Upper lobe of left lung (tissue), 6 donors: ENCODE results near the gene MYLK2. TPM values are rescaled to one million over a fixed set of nuclear protein-coding genes. Genes with fewer than 3 reads are reported as not detected.

Source experiments
- ATAC-seq, 2 donors: fragments of 200-7000 bp; cut with Tn5 transposase; one replicate each; pipeline ENCODE4 v1.9.1; 2022; ENCODE audit warnings: mild to moderate bottlenecking in 2 of 2, moderate library complexity in 2 of 2; ENCODE audit not compliant: low FRiP score in 2 of 2
- DNase-seq, 2 donors: peaks; one replicate each; pipeline ENCODE4 v3.0.0-alpha.2; 2019 to 2020
- H3K27ac ChIP-seq, 4 donors: fragments of 200-600 bp; sonication (generic); one replicate each; pipeline ENCODE4 v1.5.1; 2016 to 2019
- H3K27me3 ChIP-seq, 4 donors: fragments of 200-600 bp; sonication (generic); one replicate each; pipeline ENCODE4 v1.5.1; 2017 to 2019
- H3K36me3 ChIP-seq, 4 donors: fragments of 200-600 bp; sonication (generic); one replicate each; pipeline ENCODE4 v1.5.1; 2016 to 2019
- H3K4me1 ChIP-seq, 4 donors: fragments of 200-600 bp; sonication (generic); one replicate each; pipeline ENCODE4 v1.5.1; 2018 to 2019
- H3K4me3 ChIP-seq, 4 donors: fragments of 200-600 bp; sonication (generic); one replicate each; pipeline ENCODE4 v1.5.1; 2017 to 2019; ENCODE audit warnings: mild to moderate bottlenecking in 2 of 4, moderate library complexity in 1 of 4
- H3K9me3 ChIP-seq, 4 donors: fragments of 200-600 bp; sonication (generic); one replicate each; pipeline ENCODE4 v1.5.1; 2018 to 2019
- CTCF ChIP-seq, 6 experiments: fragments of 450-650 bp in 4 of 6; fragments of 200-600 bp in 2 of 6; sonication (generic) in 2 of 6; IDR thresholded peaks; one replicate each; pipeline ENCODE4 v1.5.1; 2016 to 2019; ENCODE audit warnings: antibody characterized with exemption in 6 of 6
- EP300 ChIP-seq, 4 donors: sonication (generic); formaldehyde crosslinking; IDR thresholded peaks; one replicate each; pipeline ENCODE4 v1.5.1; 2017; ENCODE audit warnings: antibody characterized with exemption in 4 of 4, control low read depth in 2 of 4
- POLR2A ChIP-seq, 4 donors: fragments of 450-650 bp; IDR thresholded peaks; one replicate each; pipeline ENCODE4 v1.5.1; 2016 to 2017; ENCODE audit warnings: antibody characterized with exemption in 4 of 4, mild to moderate bottlenecking in 2 of 4
- POLR2AphosphoS5 ChIP-seq, 2 donors: sonication (generic); formaldehyde crosslinking; IDR thresholded peaks; one replicate each; pipeline ENCODE4 v1.5.1; 2017; ENCODE audit warnings: antibody characterized with exemption in 2 of 2
- WGBS, 2 donors: methylation state at CpG; one replicate each; pipeline ENCODE4 v1.1.5; 2017 to 2018; 5-methylcytosine and 5-hydroxymethylcytosine counted together
- total RNA-seq, 6 donors: library from RNA; depleted of rRNA in 4 of 6; stranded (reverse); fragments of >200 nt in 4 of 6; gene quantifications; one replicate each; pipeline versions ENCODE4 v1.1.0 to v1.2.1, GENCODE V29; 2016 to 2021
- donor health status: DM: no; HTN: no; CAD: no; lungs with moderate emphysema.
- donor health status: DM: no; HTN: yes; CAD: no; lungs with severe emphysema.

The MYLK2 gene
- total RNA-seq, 6 donors from 2014 or later, result not detected

- Histone ChIP-seq H3K27me3 (no peaks in the 10 kb centered on the region), H3K4me3 (no peak overlapping the region), H3K9me3 (no peaks in the 10 kb centered on the region), H3K36me3 (no peaks in the 10 kb centered on the region), H3K4me1 (peaks cover 12 to 29% (median 14%) of the 10 kb centered on the region in 4 donors), H3K27ac (peak overlapping the region in 1 of 4 donors; percentile 12)
- DNase-seq (peak; percentile 88), ATAC-seq (peak; percentile 80 to 82)
- TF ChIP-seq POLR2AphosphoS5 (IDR thresholded peaks at IDR 0.05) (peak; percentile 27 to 58), EP300 (IDR thresholded peaks at IDR 0.05) (no peak)
- 46 to 54% methylated on average over 5 to 12 of the region's 14 CpGs for WGBS, 2 donors
These were observed 17.1 kb downstream of the MYLK2 start for GRCh38 chr20:31835977-31836852.

GRCh38 chr20:31836853-31837608 lies 17.9 kb downstream of the MYLK2 start:
- no peak for DNase-seq
- no peaks in the 10 kb centered on the region for H3K9me3 ChIP-seq
- no peaks in the 10 kb centered on the region for H3K36me3 ChIP-seq
- peak overlapping the region in 1 of 4 donors; percentile 13 for H3K27ac ChIP-seq
- 82 to 91% methylated on average over 4 of the region's 5 CpGs for WGBS, 2 donors
- peaks cover 12 to 29% (median 14%) of the 10 kb centered on the region in 4 donors for H3K4me1 ChIP-seq
- no peak overlapping the region for H3K4me3 ChIP-seq
- ATAC-seq, result no peak
- no peaks in the 10 kb centered on the region for H3K27me3 ChIP-seq
- TF ChIP-seq POLR2A (IDR thresholded peaks at IDR 0.05), result no peak
- no peak for TF ChIP-seq CTCF (IDR thresholded peaks at IDR 0.05)
- no peak for TF ChIP-seq EP300 (IDR thresholded peaks at IDR 0.05)
- no peak for TF ChIP-seq POLR2AphosphoS5 (IDR thresholded peaks at IDR 0.05)

GRCh38 chr20:31837896-31838397 lies 18.8 kb downstream of the MYLK2 start:
- Histone ChIP-seq H3K36me3 (no peaks in the 10 kb centered on the region), H3K27me3 (no peaks in the 10 kb centered on the region), H3K4me3 (no peak overlapping the region), H3K27ac (peak overlapping the region in 1 of 4 donors; percentile 8), H3K9me3 (no peaks in the 10 kb centered on the region), H3K4me1 (peaks cover 12 to 29% (median 18%) of the 10 kb centered on the region in 4 donors)
- 30 to 46% methylated on average over 3 of the region's 3 CpGs for WGBS, 2 donors
- TF ChIP-seq CTCF (IDR thresholded peaks at IDR 0.05) (no peak), EP300 (IDR thresholded peaks at IDR 0.05) (no peak), POLR2AphosphoS5 (IDR thresholded peaks at IDR 0.05) (no peak), POLR2A (IDR thresholded peaks at IDR 0.05) (no peak)
- ATAC-seq (no peak), DNase-seq (no peak)

GRCh38 chr20:31838646-31839292 lies 19.6 kb downstream of the MYLK2 start:
- Histone ChIP-seq H3K27me3 (no peaks in the 10 kb centered on the region), H3K4me3 (no peak overlapping the region), H3K9me3 (no peaks in the 10 kb centered on the region), H3K36me3 (no peaks in the 10 kb centered on the region), H3K27ac (no peak overlapping the region), H3K4me1 (peaks cover 12 to 24% (median 21%) of the 10 kb centered on the region in 4 donors)
- ATAC-seq, result no peak
- no peak for DNase-seq
- 65 to 70% methylated on average over 9 of the region's 9 CpGs for WGBS, 2 donors
- TF ChIP-seq CTCF (IDR thresholded peaks at IDR 0.05), result no peak
- no peak for TF ChIP-seq EP300 (IDR thresholded peaks at IDR 0.05)
- no peak for TF ChIP-seq POLR2AphosphoS5 (IDR thresholded peaks at IDR 0.05)
- TF ChIP-seq POLR2A (IDR thresholded peaks at IDR 0.05), result no peak
